Fibroblast of upper back skin (primary cell): ENCODE measurements around the gene SLC35E4.
"Not testable (repeated sequence)": the region's sequence is repeated elsewhere in the genome, so short reads cannot be mapped to it uniquely, and the experiment has no call there.

Source experiments
- DNase-seq: peaks from one replicate; pipeline ENCODE4 v3.0.0-alpha.2; 2013

SLC35E4 gene

DNA sequence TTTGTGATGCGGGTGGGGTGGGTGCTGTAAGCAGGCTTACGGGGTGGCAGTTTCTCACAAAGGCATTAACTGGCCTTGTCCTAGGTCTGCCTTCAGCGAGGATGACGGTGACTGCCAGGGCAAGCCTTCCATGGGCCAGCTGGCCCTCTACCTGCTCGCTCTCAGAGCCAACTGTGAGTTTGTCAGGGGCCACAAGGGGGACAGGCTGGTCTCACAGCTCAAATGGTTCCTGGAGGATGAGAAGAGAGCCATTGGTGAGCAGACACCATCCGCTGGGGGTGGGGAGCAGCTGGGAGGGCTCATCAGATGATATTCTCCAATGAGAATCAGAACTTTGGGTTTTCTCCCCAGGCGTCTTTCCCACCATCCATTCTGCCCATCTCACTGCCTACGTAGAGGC is 22.8 kb upstream of the SLC35E4 start:
- DNase-seq = no peak

DNA sequence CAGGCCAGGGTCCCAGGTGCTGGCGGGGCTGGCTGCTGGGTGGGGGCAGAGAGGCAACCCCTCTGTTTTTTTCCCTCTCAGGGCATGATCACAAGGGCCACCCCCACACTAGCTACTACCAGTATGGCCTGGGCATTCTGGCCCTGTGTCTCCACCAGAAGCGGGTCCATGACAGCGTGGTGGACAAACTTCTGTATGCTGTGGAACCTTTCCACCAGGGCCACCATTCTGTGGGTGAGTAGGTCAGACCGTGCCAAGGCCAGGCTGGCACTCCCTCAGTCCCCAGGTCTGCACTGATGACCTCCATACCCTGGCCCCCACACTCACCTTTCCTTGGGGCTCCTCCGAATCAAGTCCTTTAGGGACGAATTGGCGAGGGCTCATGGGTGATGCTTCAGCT is 21.3 kb upstream of the SLC35E4 start:
- no peak for DNase-seq

DNA sequence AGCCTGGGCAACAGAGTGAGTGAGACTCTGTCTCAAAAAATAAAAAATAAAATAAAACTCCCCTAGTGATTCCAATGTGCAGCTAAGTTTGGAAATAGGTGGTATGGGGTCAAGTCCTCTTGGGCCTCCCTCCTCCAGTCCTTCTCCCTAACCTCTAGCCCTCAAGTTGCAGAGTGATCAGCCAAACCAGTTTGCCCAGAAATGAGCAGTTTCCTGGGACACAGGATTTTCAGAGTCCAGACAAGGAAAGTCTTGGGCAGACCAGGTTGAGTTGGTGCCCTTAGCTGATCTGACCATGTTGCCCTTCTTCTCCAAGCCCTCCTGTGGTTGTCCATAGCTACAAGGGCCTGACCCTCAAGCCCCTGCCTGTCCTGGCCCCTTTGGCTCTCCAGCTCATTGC is 20.7 kb upstream of the SLC35E4 start:
- no peak for DNase-seq

DNA sequence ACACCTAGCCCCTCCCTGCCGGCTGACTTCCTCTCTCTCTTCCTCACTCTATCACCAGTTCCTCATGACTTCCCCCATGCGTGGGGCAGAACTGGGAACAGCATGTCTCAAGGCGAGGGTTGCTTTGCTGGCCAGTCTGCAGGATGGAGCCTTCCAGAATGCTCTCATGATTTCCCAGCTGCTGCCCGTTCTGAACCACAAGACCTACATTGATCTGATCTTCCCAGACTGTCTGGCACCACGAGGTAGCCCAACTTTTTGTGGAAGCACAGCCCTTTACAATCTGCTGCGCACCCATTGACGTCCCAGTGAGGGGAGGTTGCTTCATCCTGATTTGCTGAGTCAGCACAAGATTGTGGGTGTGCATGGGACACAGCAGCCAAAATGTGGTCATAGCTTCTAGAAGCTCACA is 20.0 kb upstream of the SLC35E4 start:
- DNase-seq = no peak

DNA sequence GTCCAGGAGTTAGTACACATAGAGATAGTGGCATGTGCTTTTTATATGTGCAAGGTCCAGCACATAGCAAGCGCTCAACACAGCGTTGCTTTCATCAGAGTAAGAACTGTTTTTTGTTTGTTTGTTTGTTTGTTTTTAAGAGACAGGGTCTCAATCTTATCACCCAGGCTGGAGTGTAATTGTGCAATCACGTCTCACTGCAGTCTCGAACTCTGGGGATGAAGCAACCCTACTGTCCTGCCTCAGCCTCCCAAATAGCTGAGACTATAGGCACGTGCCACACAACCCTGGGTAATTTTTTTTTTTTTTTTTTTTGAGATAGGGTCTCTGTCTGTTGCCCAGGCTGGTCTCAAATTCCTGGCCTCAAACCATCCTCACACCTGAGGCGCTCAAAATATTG is 17.8 kb upstream of the SLC35E4 start:
- DNase-seq = no peak

DNA sequence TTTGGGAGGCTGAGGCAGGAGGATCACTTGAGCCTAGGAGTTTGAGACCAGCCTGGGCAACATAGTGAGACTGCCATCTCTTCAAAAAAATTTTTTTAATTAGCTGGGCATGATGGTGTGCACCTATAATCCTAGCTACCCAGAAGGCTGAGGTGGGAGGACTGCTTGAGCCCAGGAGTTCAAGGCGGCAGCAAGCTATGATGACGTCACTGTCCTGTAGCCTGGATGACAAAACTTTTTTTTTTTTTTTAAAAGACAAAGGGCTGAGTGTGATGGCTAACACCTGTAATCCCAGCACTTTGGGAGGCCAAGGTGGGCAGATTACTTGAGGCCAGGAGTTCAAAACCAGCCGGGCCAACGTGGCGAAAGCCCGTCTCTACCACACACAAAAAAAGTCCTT is 15.7 kb upstream of the SLC35E4 start:
- DNase-seq = not testable (repeated sequence)

DNA sequence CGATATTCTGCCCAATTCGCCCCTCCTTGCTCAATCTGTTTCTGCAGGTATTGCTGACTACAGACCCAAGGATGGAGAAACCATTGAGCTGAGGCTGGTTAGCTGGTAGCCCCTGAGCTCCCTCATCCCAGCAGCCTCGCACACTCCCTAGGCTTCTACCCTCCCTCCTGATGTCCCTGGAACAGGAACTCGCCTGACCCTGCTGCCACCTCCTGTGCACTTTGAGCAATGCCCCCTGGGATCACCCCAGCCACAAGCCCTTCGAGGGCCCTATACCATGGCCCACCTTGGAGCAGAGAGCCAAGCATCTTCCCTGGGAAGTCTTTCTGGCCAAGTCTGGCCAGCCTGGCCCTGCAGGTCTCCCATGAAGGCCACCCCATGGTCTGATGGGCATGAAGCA is 9.2 kb upstream of the SLC35E4 start:
- DNase-seq = no peak

DNA sequence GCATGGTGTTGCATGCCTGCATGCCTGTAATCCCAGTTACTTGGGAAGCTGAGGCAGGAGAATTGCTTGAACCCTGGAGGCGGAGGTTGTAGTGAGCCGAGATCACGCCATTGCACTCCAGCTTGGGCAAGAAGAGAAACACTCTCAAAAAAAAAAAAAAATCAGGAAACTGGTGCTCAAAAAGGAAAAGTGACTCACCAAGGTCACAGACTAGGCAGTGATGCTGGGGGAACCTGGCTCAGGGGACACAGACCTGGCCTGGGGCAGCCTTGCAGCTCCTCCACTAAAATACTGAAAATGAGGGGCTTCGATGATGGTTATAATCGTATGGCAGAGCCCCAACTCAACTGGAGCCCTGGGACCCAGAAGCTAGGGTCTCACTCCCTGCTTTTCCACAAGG is 8.1 kb upstream of the SLC35E4 start:
- DNase-seq = no peak

DNA sequence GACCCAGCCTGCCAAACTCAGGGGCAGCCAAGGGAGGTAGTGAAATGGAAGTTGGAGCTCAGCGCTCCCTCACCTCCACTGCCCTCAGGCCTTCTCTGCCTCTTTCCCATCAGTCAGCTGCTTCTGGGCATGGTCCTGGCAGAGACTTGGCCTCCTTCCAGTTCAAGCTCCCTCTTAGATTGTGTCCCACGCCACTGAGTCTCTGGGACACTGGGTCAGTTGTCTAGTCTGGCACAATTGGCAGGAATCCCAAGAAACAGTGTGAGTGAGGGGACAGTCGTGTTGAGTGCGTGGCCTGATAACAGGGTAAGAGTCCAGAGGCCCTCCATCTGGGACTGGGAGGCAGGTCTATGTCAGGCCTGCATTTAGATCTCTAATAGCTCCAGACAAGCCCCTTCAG is 7.1 kb upstream of the SLC35E4 start:
- no peak for DNase-seq

DNA sequence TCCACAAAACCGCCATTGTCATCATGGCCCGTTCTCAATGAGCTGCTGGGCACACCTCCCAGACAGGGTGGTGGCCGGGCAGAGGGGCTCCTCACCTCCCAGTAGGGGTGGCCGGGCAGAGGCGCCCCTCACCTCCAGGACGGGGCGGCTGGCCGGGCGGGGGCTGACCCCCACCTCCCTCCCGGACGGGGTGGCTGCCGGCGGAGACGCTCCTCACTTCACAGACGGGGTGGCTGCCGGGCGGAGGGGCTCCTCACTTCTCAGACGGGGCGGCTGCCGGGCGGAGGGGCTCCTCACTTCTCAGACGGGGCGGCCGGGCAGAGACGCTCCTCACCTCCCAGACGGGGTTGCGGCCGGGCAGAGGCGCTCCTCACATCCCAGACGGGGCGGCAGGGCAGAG is 4.1 kb upstream of the SLC35E4 start:
- not testable (repeated sequence) for DNase-seq

DNA sequence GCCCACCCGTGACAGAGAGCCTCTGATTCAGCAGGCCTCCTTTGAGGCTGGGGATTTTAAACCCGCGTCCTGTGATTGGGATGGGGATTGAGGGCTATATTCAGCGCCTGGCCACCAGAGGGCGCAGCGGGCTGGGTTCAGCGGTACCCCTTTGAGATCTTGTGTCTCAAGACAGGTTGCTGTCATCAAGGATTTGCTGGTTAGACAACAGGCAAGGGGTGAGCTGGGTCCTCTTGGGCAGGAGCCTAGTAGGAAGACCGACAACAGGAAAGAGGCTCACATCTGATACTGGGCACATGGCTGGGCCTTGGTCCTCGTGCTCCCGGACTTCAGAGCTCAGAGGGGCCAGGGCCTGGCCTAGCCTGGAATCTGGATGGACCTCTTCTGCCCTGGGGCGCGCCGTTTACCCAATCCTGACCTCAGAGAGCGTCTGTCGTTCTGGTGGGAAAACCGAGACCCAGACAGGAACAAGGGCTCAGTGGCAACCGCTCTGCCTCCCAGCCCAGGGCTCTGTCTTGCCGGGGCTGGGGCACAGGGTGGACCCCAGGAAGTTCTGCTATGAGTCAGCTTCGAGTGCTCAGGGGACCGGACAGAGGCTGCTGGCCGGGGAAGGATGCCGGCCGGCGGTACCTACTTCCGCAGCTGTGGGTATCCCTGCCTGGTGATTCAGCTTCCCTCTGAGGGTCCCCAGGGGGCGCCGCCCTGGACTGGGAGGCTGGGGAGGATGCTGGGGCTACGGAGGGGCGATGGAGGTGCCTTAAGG is 929 bp upstream of the SLC35E4 start:
- DNase-seq = peak; percentile 88

DNA sequence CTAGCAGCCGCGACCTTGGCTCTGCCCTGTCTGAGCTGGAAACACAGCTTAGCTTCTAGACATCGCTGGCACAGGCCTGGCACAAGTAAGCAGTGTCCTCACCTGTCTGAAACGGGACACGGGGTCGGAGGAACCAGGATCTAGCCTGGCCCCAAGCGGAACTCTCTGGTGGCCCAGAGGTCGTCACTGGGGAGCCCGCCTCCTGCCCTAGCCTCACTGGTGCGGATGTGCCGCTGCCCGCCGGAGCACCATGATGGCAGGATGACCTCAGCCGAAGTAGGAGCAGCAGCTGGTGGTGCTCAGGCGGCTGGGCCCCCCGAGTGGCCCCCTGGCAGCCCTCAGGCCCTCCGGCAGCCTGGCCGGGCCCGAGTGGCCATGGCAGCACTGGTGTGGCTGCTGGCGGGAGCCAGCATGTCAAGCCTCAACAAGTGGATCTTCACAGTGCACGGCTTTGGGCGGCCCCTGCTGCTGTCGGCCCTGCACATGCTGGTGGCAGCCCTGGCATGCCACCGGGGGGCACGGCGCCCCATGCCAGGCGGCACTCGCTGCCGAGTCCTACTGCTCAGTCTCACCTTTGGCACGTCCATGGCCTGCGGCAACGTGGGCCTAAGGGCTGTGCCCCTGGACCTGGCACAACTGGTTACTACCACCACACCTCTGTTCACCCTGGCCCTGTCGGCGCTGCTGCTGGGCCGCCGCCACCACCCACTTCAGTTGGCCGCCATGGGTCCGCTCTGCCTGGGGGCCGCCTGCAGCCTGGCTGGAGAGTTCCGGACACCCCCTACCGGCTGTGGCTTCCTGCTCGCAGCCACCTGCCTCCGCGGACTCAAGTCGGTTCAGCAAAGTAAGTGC is 871 bp downstream of the SLC35E4 start:
- DNase-seq = no peak

DNA sequence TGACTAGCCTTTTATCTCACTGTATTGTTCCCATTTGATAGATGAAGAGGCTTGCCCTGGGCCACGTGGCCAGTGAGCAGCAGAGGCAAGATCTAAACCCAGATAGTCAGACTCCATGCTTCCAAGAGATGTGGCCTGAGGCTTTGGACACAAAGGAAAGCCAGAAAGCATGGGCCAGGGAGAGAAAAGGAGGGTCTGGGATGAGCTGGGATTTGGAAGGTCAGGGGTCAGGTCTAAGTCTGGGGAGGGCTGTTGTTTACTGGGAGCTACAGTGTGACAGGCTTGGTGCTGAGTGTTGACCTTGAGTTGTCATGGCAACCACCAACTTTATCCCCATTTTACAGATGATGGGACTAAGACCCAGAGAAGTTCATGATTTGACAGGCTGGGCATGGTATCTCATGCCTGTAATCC is 2.1 kb downstream of the SLC35E4 start:
- DNase-seq = no peak

DNA sequence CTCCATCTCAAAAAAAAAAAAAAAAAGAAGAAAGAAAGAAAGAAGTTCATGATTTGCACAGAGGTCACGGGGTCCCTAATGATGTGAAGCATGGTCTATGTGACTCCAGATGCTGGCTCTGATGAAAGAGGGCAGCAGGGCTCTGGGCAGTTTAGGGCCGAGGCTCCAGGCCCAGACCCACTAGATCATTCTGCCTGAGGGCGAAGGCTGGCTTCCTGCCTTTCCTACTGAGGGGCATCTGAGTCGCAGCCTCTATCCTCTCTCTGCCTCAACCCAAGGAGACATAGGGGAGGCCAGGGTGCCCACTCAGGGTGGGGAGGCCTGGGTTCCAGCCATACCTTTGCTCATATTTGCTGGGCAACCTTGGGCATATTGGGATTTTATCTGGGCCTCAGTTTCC is 4.8 kb downstream of the SLC35E4 start:
- no peak for DNase-seq

DNA sequence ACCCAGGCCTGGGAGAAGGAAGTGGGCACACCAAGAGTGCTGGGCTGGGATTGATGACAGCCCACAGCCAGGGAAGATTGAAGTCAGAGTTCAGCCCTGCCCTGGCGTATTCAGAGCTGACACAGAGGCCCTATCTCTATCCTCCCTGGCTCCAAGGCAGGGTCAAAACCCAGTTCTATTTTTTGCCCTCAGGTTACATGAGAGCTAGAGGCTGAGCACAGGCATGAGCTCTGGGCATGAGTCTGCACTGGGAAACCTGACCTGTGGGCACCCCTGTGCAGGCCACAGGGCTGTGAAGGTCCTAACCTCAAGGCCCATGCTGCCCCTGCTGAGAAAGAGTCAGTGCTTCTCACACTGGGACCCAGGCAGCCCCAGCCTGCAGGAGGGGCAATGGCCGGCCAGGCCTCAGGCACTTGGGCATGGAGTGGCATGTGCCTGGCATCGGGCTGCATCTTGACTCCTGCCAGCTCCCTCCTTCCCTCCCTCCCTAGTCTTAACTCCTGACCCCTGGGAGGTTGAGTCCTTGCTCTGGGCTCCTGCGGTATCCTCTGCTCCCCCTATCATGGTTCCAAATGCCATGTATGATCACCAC is 5.4 kb downstream of the SLC35E4 start:
- no peak for DNase-seq

DNA sequence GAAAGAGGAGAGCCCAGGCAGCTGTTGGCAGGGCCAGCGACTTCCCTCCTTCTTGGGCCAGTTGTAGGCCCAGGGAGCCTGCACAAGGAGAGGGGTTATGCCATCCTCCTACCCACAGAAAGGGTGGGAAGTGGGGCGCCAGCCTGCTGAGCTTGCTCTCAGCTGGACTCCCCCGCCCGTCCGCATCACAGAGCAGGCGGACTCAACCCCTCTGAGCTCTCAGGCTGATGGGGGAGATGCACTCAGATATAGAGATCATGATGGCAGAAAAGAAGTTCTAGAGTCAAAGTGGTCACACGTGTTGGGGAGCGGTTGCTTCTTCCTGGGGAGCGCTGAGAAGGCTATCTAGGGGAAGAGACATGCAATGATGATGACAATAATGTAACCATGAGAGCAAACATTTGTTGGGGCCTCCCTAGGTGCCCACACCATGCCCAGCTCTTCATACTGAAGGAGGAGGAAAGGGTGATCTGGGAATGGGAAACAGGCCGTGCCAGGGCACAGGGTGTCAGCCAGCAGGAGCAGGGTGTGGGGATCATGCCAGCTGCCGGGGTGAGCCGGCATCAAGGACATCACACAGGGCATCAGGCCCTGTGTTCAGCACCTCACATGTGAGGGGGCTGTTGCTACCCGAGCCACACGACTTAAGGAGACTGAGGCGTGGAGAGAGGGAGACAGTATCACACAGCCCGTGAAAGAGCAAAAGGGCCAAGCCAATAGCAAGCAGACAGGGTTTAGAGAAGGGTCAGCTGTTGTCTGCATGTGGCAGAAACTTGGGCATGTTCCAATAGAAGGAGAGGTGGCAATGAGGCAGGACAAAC is 7.7 kb downstream of the SLC35E4 start:
- DNase-seq = no peak

DNA sequence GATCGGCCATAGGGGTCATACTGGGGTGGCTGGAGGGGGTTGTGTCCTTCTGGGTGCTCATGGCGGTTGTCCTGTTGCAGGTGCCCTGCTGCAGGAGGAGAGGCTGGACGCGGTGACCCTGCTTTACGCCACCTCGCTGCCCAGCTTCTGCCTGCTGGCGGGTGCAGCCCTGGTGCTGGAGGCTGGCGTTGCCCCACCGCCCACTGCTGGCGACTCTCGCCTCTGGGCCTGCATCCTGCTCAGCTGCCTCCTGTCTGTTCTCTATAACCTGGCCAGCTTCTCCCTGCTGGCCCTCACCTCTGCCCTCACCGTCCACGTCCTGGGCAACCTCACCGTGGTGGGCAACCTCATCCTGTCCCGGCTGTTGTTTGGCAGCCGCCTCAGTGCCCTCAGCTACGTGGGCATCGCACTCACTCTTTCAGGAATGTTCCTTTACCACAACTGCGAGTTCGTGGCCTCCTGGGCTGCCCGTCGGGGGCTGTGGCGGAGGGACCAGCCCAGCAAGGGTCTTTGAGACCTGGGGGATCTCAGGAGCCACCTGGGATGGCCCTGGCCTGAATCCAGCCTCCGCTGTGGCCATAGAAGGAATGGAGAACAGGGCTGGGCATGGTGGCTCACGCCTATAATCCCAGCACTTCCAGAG is 11.1 kb downstream of the SLC35E4 start:
- DNase-seq = no peak

DNA sequence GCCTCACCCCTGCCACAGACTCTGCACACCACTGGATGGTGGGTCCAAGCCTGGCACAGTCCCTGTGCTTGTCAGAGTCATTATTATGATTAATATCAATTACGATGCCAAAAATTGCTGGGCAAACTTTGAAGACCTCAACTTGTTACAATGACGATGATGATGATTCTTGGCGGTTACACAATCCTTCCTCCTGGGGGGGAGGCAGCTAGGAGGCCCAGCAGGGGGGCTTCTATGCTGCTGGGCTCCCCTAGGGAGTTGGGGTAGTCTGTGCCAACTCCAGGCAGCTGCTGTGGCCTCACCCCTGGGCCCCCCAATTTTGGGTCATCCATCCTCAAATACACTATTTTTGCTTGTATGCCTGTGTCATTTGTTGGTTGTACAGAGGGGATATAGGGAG is 12.0 kb downstream of the SLC35E4 start:
- no peak for DNase-seq

DNA sequence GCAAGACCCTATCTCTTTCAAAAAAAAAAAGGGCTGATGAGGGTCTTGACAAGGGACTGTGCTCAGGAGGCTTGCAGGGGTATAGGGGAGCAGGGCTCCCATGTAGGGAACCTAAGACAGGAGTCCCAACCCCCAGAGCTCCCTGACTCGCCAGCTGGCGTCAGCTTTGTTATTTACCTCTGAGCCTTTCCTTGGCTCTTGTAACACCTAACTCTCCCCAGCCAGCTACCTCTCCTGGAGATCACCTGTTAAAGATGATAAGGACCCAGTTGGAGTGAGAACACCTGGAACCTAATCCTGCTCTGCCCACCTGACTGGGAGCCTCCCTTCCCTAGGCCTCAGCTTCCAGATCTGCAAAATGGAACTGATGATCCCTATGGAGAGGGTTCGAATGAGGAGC is 13.2 kb downstream of the SLC35E4 start:
- no peak for DNase-seq

DNA sequence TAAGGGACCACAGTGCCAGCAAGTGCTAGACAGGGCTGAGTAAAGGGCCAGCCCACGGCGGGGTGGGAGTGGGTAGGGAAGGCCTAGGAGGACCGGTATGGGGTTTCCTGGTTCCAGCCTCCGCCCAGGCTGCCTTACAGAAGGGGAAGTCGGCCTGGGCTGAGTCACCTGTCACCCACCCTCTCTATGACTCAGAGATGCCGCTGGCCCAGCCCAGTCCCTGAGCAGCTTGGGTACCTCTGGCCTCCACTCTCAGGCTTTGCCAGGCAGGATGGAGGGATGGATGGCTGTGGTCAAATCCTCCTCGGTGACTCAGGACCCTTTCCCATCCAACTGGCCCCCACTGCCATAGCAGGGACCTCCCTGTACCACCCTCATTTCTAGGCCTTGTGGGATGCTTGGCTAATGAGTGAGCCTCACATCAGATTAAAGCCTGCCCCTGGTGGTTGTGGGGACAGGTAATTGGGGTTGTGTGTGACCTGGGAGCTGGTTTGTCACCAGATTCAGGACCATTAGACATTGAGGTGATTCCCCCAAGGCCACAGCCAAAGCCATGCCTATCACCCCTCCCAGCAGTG is 13.9 kb downstream of the SLC35E4 start:
- DNase-seq = peak; percentile 62

DNA sequence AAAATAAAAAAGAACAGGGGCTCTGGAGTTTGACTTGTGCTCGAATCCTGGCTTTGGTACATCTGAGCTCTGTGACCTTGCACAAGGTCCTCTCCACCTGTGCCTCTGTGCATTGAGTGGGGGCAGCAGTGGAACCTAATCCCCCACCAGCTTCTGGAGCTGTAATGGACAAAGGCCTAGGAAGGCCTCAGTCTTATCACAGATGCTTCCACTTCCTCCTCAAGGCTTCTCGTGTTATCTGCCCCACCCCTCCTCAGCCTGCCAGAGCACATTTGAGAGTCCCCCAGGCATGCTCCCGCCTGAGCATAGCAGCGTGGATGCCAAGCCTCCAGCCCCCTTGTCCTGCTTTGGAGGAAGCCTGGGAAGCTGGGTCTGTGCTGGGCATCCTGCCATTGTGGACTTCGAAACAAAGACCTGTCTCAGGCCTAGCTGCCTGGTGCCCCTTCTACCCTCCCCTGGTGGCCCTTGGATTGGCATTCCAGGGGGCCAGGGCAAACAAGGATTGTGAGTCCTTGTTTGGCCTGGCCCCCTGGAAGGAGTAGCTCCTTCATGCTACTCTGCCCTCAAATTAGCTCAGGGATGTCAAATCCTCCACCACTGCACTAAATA is 15.0 kb downstream of the SLC35E4 start:
- no peak for DNase-seq

DNA sequence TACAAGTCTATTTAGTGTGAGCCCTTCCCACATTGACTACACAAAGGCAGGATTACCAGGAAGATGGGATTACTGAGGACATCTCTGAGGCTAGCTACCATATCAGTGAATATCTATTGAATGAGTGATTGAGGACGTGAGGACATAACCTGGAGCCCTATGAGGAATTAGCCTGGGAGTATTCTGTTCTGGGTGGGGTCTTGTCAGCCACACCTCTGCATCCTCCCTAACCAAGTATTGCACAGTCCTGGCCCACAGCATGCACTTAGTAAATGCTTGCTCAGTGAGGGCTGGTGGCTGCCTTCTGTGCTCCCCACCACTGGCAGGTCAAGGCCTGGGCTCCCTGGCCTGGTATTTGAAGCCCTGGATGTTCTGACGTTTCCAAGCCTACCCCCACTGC is 17.3 kb downstream of the SLC35E4 start:
- no peak for DNase-seq
